ENCODE results near the gene MYO5B. TPM values are rescaled to one million over a fixed set of nuclear protein-coding genes. Genes with fewer than 3 reads are reported as not detected.
"Not testable (repeated sequence)": the region's sequence is repeated elsewhere in the genome, so short reads cannot be mapped to it uniquely, and the experiment has no call there.

The MYO5B gene
- total and polyA plus RNA-seq, 2 donors (not counting 1 experiment from before 2014, with no cell fraction given) = 0.30 to 1.7 TPM

GRCh38 chr18:49784427-49785185, 410.3 kb downstream of the MYO5B start:
- peaks cover 7 to 19% of the 10 kb centered on the region in 2 experiments for H3K36me3 ChIP-seq (replicated peaks in 1 of 2; ENCODE audit: control extremely low read depth in 1 of 2, control insufficient read depth in 1 of 2, extremely low read depth in 1 of 2, insufficient read depth in 2 of 2, low read length in 1 of 2)
- H2AFZ ChIP-seq (ENCODE audit: insufficient read depth, low read depth, low read length, poor library complexity, severe bottlenecking) = no peak overlapping the region
- ChIA-PET CTCF (no interaction called here), POLR2A (no interaction called here)
- Mint-ChIP-seq H3K27ac (no peak overlapping the region), H3K27me3 (no peaks in the 10 kb centered on the region), H3K9me3 (ENCODE audit: insufficient read depth) (peaks cover 2% of the 10 kb centered on the region), H3K4me3 (no peak overlapping the region), H3K4me1 (peaks cover 2% of the 10 kb centered on the region)
- H3K27ac ChIP-seq (ENCODE audit: low read length in 2 of 2) = no peak overlapping the region
- TF ChIP-seq EZH2 (IDR thresholded peaks at IDR 0.05; ENCODE audit: borderline replicate concordance, insufficient read depth, low read depth, low read length, poor library complexity, severe bottlenecking) (no peak), CTCF (IDR thresholded peaks at IDR 0.05) (no peak)
- H3K4me3 ChIP-seq (ENCODE audit: control extremely low read depth in 1 of 5, extremely low read depth in 1 of 5, insufficient read depth in 1 of 5, low read depth in 2 of 5, low read length in 4 of 5) = no peak overlapping the region
- no peak overlapping the region for H3K4me2 ChIP-seq (replicated peaks; ENCODE audit: low read depth, low read length, poor library complexity, severe bottlenecking)
- H3K4me1 ChIP-seq (ENCODE audit: control insufficient read depth in 2 of 2, insufficient read depth in 2 of 2, low read length in 2 of 2) = no peaks in the 10 kb centered on the region
- DNase-seq = no peak
- no CpG with 5 or more reads among the region's 1 CpG for WGBS (ENCODE audit: insufficient coverage)
- intact Hi-C loops (cut with micrococcal nuclease) = no loop called here
- H3K79me2 ChIP-seq (ENCODE audit: control insufficient read depth, insufficient read depth, low read length) = no peaks in the 10 kb centered on the region
- no peak for ATAC-seq (ENCODE audit: low read depth)
- H3K9me3 ChIP-seq (ENCODE audit: control extremely low read depth in 1 of 3, control insufficient read depth in 2 of 3, insufficient read depth in 1 of 3, low read length in 2 of 3) = peaks cover 0 to under 1% (median 0%) of the 10 kb centered on the region in 3 donors
- no peaks in the 10 kb centered on the region for H3K27me3 ChIP-seq (replicated peaks in 1 of 4; ENCODE audit: control extremely low read depth in 1 of 4, control insufficient read depth in 3 of 4, insufficient read depth in 4 of 4, low read length in 3 of 4)
- H4K20me1 ChIP-seq (ENCODE audit: control insufficient read depth, insufficient read depth, low read length, poor library complexity, severe bottlenecking) = no peaks in the 10 kb centered on the region
- no peak overlapping the region for H3K9ac ChIP-seq (ENCODE audit: low read length)

DNA sequence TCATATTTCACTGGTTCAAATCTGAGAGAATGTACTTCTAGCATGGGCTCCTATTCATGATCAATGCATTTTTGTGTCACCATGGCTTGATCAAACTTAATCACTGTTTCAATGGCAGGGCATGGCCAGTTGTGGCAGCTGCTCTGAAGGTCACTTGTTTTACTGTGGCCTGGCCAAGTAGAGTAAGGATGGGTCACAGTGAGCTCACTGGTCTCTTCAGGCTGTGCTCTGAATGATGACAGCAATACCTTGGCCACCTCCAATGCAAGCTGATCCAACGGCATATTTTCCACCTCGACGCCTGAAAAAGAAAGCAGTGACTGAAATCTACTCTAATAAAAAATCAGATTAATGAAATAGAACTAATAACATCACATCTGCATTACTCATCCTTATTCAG, 411.3 kb downstream of the MYO5B start:
- H3K9me3 ChIP-seq (ENCODE audit: control extremely low read depth in 1 of 3, control insufficient read depth in 2 of 3, insufficient read depth in 1 of 3, low read length in 2 of 3); DNase-seq; H3K9ac ChIP-seq (ENCODE audit: low read length); intact Hi-C loops (cut with micrococcal nuclease); H3K79me2 ChIP-seq (ENCODE audit: control insufficient read depth, insufficient read depth, low read length); H3K4me1 Mint-ChIP-seq; H3K27me3 Mint-ChIP-seq; H3K4me2 ChIP-seq (replicated peaks; ENCODE audit: low read depth, low read length, poor library complexity, severe bottlenecking); CTCF ChIA-PET; H3K4me3 ChIP-seq (ENCODE audit: control extremely low read depth in 1 of 5, extremely low read depth in 1 of 5, insufficient read depth in 1 of 5, low read depth in 2 of 5, low read length in 4 of 5); ATAC-seq (ENCODE audit: low read depth); H4K20me1 ChIP-seq (ENCODE audit: control insufficient read depth, insufficient read depth, low read length, poor library complexity, severe bottlenecking); H3K27me3 ChIP-seq (replicated peaks in 1 of 4; ENCODE audit: control extremely low read depth in 1 of 4, control insufficient read depth in 3 of 4, insufficient read depth in 4 of 4, low read length in 3 of 4); H2AFZ ChIP-seq (ENCODE audit: insufficient read depth, low read depth, low read length, poor library complexity, severe bottlenecking); H3K27ac ChIP-seq (ENCODE audit: low read length in 2 of 2); H3K4me1 ChIP-seq (ENCODE audit: control insufficient read depth in 2 of 2, insufficient read depth in 2 of 2, low read length in 2 of 2); H3K4me3 Mint-ChIP-seq; POLR2A ChIA-PET; H3K9me3 Mint-ChIP-seq (ENCODE audit: insufficient read depth); H3K27ac Mint-ChIP-seq: not testable (repeated sequence)
- no CpG with 5 or more reads among the region's 3 CpGs for WGBS (ENCODE audit: insufficient coverage)
- H3K36me3 ChIP-seq (replicated peaks in 1 of 2; ENCODE audit: control extremely low read depth in 1 of 2, control insufficient read depth in 1 of 2, extremely low read depth in 1 of 2, insufficient read depth in 2 of 2, low read length in 1 of 2) = peaks cover 6 to 19% of the 10 kb centered on the region in 2 experiments

Measured in B cell (primary cell).